ENCODE results near the gene ANO10. TPM values are rescaled to one million over a fixed set of nuclear protein-coding genes. Genes with fewer than 3 reads are reported as not detected.

ANO10 gene
- total RNA-seq, 1 experiment from 2014 or later = 23.7 TPM

DNA sequence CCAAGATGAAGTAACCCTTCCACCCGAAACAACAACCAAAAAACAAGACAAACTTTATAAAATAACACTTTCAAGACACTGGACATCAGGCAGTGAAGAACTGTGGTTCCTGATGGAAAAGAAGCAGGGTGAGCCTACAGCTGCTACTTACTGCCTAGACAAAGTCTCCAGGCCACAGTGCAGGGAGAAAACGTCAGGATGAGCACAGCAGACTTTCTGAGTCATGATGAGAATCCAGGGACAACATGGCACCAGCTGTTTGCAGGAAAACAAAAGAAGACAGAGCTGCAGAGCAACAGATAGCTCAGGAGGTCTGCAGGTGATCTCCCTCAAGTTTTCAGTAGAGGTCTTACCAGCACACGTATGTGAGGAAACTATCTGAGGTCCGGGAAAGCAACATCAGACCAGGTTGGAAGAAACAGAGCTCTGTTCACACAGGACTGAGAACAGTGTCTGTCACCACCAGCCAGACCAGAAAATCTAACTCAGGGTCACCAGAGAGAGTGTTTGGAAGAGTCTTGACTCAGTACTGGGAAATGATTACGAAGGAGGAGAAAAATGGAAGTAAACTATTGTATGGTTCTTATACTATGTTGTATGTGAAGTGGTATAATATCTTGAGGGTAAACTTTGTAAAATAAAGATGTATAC is 108.9 kb downstream of the ANO10 start:
- Histone ChIP-seq H3K4me1 (ENCODE audit: insufficient read depth, low read length) (no peaks in the 10 kb centered on the region), H3K9ac (ENCODE audit: low read length) (no peak overlapping the region), H4K20me1 (ENCODE audit: low read length) (no peaks in the 10 kb centered on the region), H3K9me3 (ENCODE audit: low read length) (no peaks in the 10 kb centered on the region), H3K27ac (ENCODE audit: low read length) (no peak overlapping the region), H3K4me2 (ENCODE audit: low read length) (no peak overlapping the region), H3K9me2 (replicated peaks; ENCODE audit: low read length) (no peaks in the 10 kb centered on the region), H3K36me3 (ENCODE audit: low read depth, low read length) (peaks cover 6% of the 10 kb centered on the region; the same call in 1 of the 2 replicates), H2AFZ (ENCODE audit: low read length) (no peak overlapping the region), H3K4me3 (ENCODE audit: low read length) (no peak overlapping the region), H3K27me3 (ENCODE audit: low read length) (no peaks in the 10 kb centered on the region), H3F3A (ENCODE audit: low read length, unreplicated experiment) (no peaks in the 10 kb centered on the region), H3K79me2 (ENCODE audit: low read length) (no peaks in the 10 kb centered on the region)
- POLR2A ChIA-PET (ENCODE audit: unreplicated experiment) = no interaction called here
- CTCF ChIA-PET = no interaction called here
- intact Hi-C loops (cut with micrococcal nuclease) = no loop called here
- DNase-seq = peak; percentile 17
- no TSS peak for BruUV-seq (replicated peaks)
- peak; percentile 27; the same call in 1 of the 2 replicates for ATAC-seq
- TF ChIP-seq, protein P1, sequence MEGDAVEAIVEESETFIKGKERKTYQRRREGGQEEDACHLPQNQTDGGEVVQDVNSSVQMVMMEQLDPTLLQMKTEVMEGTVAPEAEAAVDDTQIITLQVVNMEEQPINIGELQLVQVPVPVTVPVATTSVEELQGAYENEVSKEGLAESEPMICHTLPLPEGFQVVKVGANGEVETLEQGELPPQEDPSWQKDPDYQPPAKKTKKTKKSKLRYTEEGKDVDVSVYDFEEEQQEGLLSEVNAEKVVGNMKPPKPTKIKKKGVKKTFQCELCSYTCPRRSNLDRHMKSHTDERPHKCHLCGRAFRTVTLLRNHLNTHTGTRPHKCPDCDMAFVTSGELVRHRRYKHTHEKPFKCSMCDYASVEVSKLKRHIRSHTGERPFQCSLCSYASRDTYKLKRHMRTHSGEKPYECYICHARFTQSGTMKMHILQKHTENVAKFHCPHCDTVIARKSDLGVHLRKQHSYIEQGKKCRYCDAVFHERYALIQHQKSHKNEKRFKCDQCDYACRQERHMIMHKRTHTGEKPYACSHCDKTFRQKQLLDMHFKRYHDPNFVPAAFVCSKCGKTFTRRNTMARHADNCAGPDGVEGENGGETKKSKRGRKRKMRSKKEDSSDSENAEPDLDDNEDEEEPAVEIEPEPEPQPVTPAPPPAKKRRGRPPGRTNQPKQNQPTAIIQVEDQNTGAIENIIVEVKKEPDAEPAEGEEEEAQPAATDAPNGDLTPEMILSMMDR (conservative IDR thresholded peaks at IDR 0.05; ENCODE audit: low read depth, low read length) = no peak
- TF ChIP-seq EZH2phosphoT487 (IDR thresholded peaks at IDR 0.05; ENCODE audit: borderline replicate concordance, low read length) (no peak), EZH2 (IDR thresholded peaks at IDR 0.05; ENCODE audit: low read length, unreplicated experiment) (no peak)

DNA sequence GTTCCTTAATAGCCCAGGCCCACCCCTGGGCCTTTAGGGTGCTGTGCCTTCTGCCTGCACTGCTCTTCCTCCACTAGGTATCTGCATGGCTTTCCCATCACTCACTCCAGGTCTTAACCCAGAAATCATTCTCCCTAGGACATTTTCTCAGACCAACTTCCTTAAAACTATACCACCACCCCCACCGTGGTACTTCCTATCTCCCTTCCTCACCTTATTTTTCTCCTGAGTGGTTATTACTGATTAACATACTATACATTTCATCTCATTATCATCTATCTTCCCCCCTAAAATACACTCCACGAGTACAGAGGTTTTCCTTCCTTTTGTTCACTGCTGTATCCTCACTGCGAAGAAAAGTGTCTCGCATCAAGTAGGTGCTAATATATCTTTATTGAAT is 115.2 kb downstream of the ANO10 start:
- H3K4me1 ChIP-seq (ENCODE audit: insufficient read depth, low read length) = no peaks in the 10 kb centered on the region
- H3K4me2 ChIP-seq (ENCODE audit: low read length) = no peak overlapping the region
- H3K9me2 ChIP-seq (replicated peaks; ENCODE audit: low read length) = no peaks in the 10 kb centered on the region
- H3K4me3 ChIP-seq (ENCODE audit: low read length) = no peak overlapping the region
- ChIA-PET POLR2A (ENCODE audit: unreplicated experiment) (no interaction called here), CTCF (no interaction called here)
- H3K79me2 ChIP-seq (ENCODE audit: low read length) = no peaks in the 10 kb centered on the region
- H2AFZ ChIP-seq (ENCODE audit: low read length) = no peak overlapping the region
- H4K20me1 ChIP-seq (ENCODE audit: low read length) = no peaks in the 10 kb centered on the region
- no TSS peak for BruUV-seq (replicated peaks)
- ATAC-seq (no peak), DNase-seq (no peak)
- no peaks in the 10 kb centered on the region for H3K27me3 ChIP-seq (ENCODE audit: low read length)
- H3K27ac ChIP-seq (ENCODE audit: low read length) = no peak overlapping the region
- no peaks in the 10 kb centered on the region for H3F3A ChIP-seq (ENCODE audit: low read length, unreplicated experiment)
- TF ChIP-seq EZH2phosphoT487 (IDR thresholded peaks at IDR 0.05; ENCODE audit: borderline replicate concordance, low read length) (no peak), EZH2 (IDR thresholded peaks at IDR 0.05; ENCODE audit: low read length, unreplicated experiment) (no peak)
- TF ChIP-seq, protein P1 (conservative IDR thresholded peaks at IDR 0.05; ENCODE audit: low read depth, low read length) = no peak
- H3K36me3 ChIP-seq (ENCODE audit: low read depth, low read length) = no peaks in the 10 kb centered on the region
- intact Hi-C loops (cut with micrococcal nuclease) = no loop called here
- no peaks in the 10 kb centered on the region for H3K9me3 ChIP-seq (ENCODE audit: low read length)
- H3K9ac ChIP-seq (ENCODE audit: low read length) = no peak overlapping the region

DNA sequence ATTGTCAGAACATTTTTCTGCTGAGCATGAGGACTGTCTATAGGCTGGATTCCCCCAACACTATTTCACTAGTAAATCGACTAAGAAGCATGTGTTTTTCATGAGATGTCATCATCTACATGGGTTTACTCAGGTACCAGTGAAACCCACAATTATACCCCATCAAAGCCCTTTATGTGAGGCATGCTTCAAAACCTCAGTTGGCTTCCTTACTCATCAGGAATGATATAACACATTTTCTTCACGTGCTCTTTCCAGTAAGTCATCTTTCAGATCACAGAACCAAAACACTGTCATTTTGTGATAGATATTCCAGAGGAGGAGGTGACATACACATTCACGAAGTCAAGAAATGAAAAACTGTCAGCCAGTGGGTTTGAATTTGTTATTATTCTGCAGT is 116.5 kb downstream of the ANO10 start:
- ATAC-seq = no peak
- H3K27ac ChIP-seq (ENCODE audit: low read length) = no peak overlapping the region
- DNase-seq = peak; percentile 7
- no peak overlapping the region for H2AFZ ChIP-seq (ENCODE audit: low read length)
- ChIA-PET POLR2A (ENCODE audit: unreplicated experiment) (no interaction called here), CTCF (no interaction called here)
- no TSS peak for BruUV-seq (replicated peaks)
- H3K9me3 ChIP-seq (ENCODE audit: low read length) = no peaks in the 10 kb centered on the region
- no peak overlapping the region for H3K9ac ChIP-seq (ENCODE audit: low read length)
- no peaks in the 10 kb centered on the region for H4K20me1 ChIP-seq (ENCODE audit: low read length)
- intact Hi-C loops (cut with micrococcal nuclease) = no loop called here
- no peaks in the 10 kb centered on the region for H3K36me3 ChIP-seq (ENCODE audit: low read depth, low read length)
- H3K4me2 ChIP-seq (ENCODE audit: low read length) = no peak overlapping the region
- H3K9me2 ChIP-seq (replicated peaks; ENCODE audit: low read length) = no peaks in the 10 kb centered on the region
- no peaks in the 10 kb centered on the region for H3F3A ChIP-seq (ENCODE audit: low read length, unreplicated experiment)
- H3K27me3 ChIP-seq (ENCODE audit: low read length) = no peaks in the 10 kb centered on the region
- H3K4me1 ChIP-seq (ENCODE audit: insufficient read depth, low read length) = no peaks in the 10 kb centered on the region
- TF ChIP-seq, protein P1 (conservative IDR thresholded peaks at IDR 0.05; ENCODE audit: low read depth, low read length) = no peak
- TF ChIP-seq EZH2 (IDR thresholded peaks at IDR 0.05; ENCODE audit: low read length, unreplicated experiment) (no peak), EZH2phosphoT487 (IDR thresholded peaks at IDR 0.05; ENCODE audit: borderline replicate concordance, low read length) (no peak)
- no peak overlapping the region for H3K4me3 ChIP-seq (ENCODE audit: low read length)
- no peaks in the 10 kb centered on the region for H3K79me2 ChIP-seq (ENCODE audit: low read length)
